Measurements from ENCODE around the gene FXYD5. TPM values are rescaled to one million over a fixed set of nuclear protein-coding genes. Genes with fewer than 3 reads are reported as not detected.

Gene FXYD5
- polyA plus RNA-seq, 2 of the 4 experiments (the other 2 are of a cell fraction), result 70.8 to 113 TPM

GRCh38 chr19:35140962-35141836, 13.3 kb upstream of the FXYD5 start (continued):
- TF ChIP-seq CBX8 (IDR thresholded peaks at IDR 0.05), result no peak

DNA sequence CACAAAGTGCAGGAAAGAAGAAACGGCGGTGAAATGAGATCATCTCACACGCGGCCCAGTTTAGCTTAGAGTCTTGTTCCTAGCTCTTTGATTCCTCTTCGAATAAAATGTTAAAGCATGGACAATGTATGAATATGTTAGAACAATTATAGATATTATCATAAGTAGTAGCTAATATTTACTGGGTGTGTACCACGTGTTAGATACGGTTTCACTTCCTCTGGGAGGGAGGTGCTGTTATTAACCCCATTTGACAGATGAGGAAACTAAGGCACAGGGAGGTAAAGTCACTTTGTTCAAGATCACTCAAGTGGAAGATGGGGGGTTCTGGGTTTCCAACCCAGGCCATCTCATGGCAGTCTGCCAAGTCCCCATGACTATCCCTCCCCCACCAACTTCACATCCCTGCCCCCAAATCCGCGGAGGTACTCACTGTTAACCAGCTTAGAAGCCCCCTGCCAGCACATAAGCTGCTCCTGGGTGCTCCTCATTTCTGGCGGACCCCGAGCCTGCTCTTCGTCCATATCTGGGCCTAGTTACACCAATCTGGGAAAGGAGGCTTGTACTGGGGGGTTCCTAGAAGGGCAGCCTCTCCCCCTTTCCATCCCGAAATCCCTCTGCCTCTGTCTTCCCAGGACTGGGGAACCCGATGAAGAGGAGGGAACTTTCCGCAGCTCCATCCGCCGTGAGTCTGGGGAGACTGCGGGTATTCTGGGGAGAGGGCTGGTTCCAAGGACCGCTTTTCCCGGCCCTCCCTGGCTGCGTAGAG, 12.5 kb upstream of the FXYD5 start:
- 51% methylated on average over 21 of the region's 21 CpGs for WGBS (ENCODE audit: missing lambda C conversion rate)
- H3K9me3 ChIP-seq, result no peaks in the 10 kb centered on the region
- H3K4me2 ChIP-seq, result peak overlapping the region; percentile 83
- no peak for DNase-seq (ENCODE audit: low read depth in 1 of 2, low spot score in 1 of 2)
- ChIA-PET CTCF (interaction anchor here (0.6 to 11.0 kb wide), 61 partner anchors 8 to 551 kb away, joined by 3 to 163 read pairs (median 4); partner anchors contain the start of genes FXYD3, FXYD5, USF2 and ZNF30), POLR2A (interaction anchor here (0.6 to 1.2 kb wide), 4 partner anchors 17 to 136 kb away, joined by 3 to 9 read pairs (median 6); no protein-coding TSS in a partner anchor)
- H3K4me1 ChIP-seq, result peaks cover 47% of the 10 kb centered on the region
- H3K27ac ChIP-seq, result peak overlapping the region in 1 of 2 experiments; percentile 59; a peak in 3 of 6 replicates
- H3K4me3 ChIP-seq, result peak overlapping the region; percentile 36
- FAIRE-seq, result peak; percentile 56
- TF ChIP-seq FOSL2 (IDR thresholded peaks at IDR 0.05), result no peak
- no peak for TF ChIP-seq FOSL2 (CRISPR knock-in tag; IDR thresholded peaks at IDR 0.05)
- no peak for TF ChIP-seq TFCP2L1 (CRISPR knock-in tag; IDR thresholded peaks at IDR 0.05)
- TF ChIP-seq NFE2L2 (conservative IDR thresholded peaks at IDR 0.05; ENCODE audit: low read length), result no peak
- TF ChIP-seq HES2 (IDR thresholded peaks at IDR 0.05), result no peak
- TF ChIP-seq RCOR1 (IDR thresholded peaks at IDR 0.05; ENCODE audit: low read depth, low read length), result no peak
- no peak for TF ChIP-seq CHD2 (IDR thresholded peaks at IDR 0.05; ENCODE audit: low read length, partially characterized antibody)
- 0 out of 2 replicates have a peak, but pooled peaks have one; percentile 22 for TF ChIP-seq CHD4 (IDR thresholded peaks at IDR 0.05; ENCODE audit: borderline replicate concordance)
- TF ChIP-seq RARB (CRISPR knock-in tag; IDR thresholded peaks at IDR 0.05), result no peak
- no peak for TF ChIP-seq HOXA7 (CRISPR knock-in tag; IDR thresholded peaks at IDR 0.05)
- TF ChIP-seq ATOH8 (CRISPR knock-in tag; IDR thresholded peaks at IDR 0.05; ENCODE audit: low read depth), result no peak
- no peak for TF ChIP-seq HDAC2 (IDR thresholded peaks at IDR 0.05)
- TF ChIP-seq, protein P1, sequence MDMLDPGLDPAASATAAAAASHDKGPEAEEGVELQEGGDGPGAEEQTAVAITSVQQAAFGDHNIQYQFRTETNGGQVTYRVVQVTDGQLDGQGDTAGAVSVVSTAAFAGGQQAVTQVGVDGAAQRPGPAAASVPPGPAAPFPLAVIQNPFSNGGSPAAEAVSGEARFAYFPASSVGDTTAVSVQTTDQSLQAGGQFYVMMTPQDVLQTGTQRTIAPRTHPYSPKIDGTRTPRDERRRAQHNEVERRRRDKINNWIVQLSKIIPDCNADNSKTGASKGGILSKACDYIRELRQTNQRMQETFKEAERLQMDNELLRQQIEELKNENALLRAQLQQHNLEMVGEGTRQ (IDR thresholded peaks at IDR 0.05), result 0 out of 2 replicates have a peak, but pooled peaks have one; percentile 8
- no peak for TF ChIP-seq CTCF (IDR thresholded peaks at IDR 0.05)
- no peak for TF ChIP-seq GATA3 (IDR thresholded peaks at IDR 0.05; ENCODE audit: borderline replicate concordance)
- TF ChIP-seq, protein P2, sequence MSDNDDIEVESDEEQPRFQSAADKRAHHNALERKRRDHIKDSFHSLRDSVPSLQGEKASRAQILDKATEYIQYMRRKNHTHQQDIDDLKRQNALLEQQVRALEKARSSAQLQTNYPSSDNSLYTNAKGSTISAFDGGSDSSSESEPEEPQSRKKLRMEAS (IDR thresholded peaks at IDR 0.05), result 0 out of 2 replicates have a peak, but pooled peaks have one; percentile 14
- no peak for TF ChIP-seq SREBF2 (IDR thresholded peaks at IDR 0.05)
- ATAC-seq, result 0 out of 6 replicates have a peak, but pooled peaks of 1 of the 2 experiments have one; percentile 2
